Endothelial cell of umbilical vein (primary cell): Measurements from ENCODE around the gene NUP62. TPM values are rescaled to one million over a fixed set of nuclear protein-coding genes. Genes with fewer than 3 reads are reported as not detected.

Experiments used
- BruUV-seq: library from RNA; stranded (reverse); fragments of 400-500 nt; replicated peaks from 2 replicates; lab custom pipeline; 2021; lab: Mats Ljungman, UMichigan
- CTCF ChIA-PET: fragments of 300-600, 350-600 bp; sonication (Branson Sonifier 250); formaldehyde crosslinking; loops from one replicate; lab custom pipeline; 2021; ENCODE audit warnings: antibody characterized with exemption, inconsistent platforms; lab: Charles Lee
- POLR2A ChIA-PET: fragments of 300-600, 350-600 bp; sonication (Branson Sonifier 250); formaldehyde crosslinking; loops from one replicate; lab custom pipeline; 2021; ENCODE audit warnings: antibody characterized with exemption, inconsistent platforms; lab: Charles Lee
- DNase-seq: peaks from one replicate; pipeline ENCODE4 v3.0.0-alpha.2; 2011; ENCODE audit warnings: low read depth, low spot score
- FAIRE-seq: peaks from 2 replicates; lab custom pipeline; 2011; peaks lifted over from hg19 to GRCh38; lab: Jason Lieb, UNC
- H2AFZ ChIP-seq: 2 replicates; pipeline ENCODE4 v1.6.0; 2012; ENCODE audit warnings: low read depth, low read length, control low read depth, inconsistent platforms
- H3K27ac ChIP-seq: 2 replicates; pipeline ENCODE4 v1.5.1; 2011; ENCODE audit warnings: low read depth, mild to moderate bottlenecking, control low read depth, low read length, moderate library complexity; ENCODE audit not compliant: insufficient read depth
- H3K27me3 ChIP-seq, 2 experiments: 2 replicates each; pipeline versions ENCODE4 v1.6.0 to v1.6.1; 2011; ENCODE audit warnings: low read length in 2 of 2, mixed read lengths in 1 of 2; ENCODE audit not compliant: control insufficient read depth in 2 of 2, insufficient read depth in 2 of 2
- H3K36me3 ChIP-seq, 2 experiments: 2 replicates in 1 of 2; 3 replicates in 1 of 2; pipeline ENCODE4 v1.5.1; 2011; ENCODE audit warnings: low read length in 2 of 2, mild to moderate bottlenecking in 1 of 2, moderate library complexity in 1 of 2; ENCODE audit not compliant: control insufficient read depth in 2 of 2, insufficient read depth in 2 of 2; ENCODE audit errors: extremely low read depth in 1 of 2
- H3K4me1 ChIP-seq: 3 replicates; pipeline ENCODE4 v1.5.1; 2011; ENCODE audit warnings: mild to moderate bottlenecking, low read length; ENCODE audit not compliant: control insufficient read depth, insufficient read depth; ENCODE audit errors: extremely low read depth
- H3K4me2 ChIP-seq: 2 replicates; pipeline ENCODE4 v1.6.1; 2011; ENCODE audit warnings: low read length, control low read depth, mixed read lengths; ENCODE audit not compliant: insufficient read depth
- H3K4me3 ChIP-seq, 3 experiments: fragments of 200-600 bp in 1 of 3; sonication (generic), shearing (Covaris generic) in 1 of 3; replicated peaks in 1 of 3; 2 replicates each; pipeline ENCODE4 v1.5.1; 2011 to 2016; ENCODE audit warnings: control low read depth in 3 of 3, low read length in 3 of 3, mild to moderate bottlenecking in 2 of 3, inconsistent platforms in 1 of 3, low read depth in 1 of 3, moderate library complexity in 1 of 3; ENCODE audit not compliant: insufficient read depth in 1 of 3
- H3K79me2 ChIP-seq: 2 replicates; pipeline ENCODE4 v1.6.0; 2012; ENCODE audit warnings: low read length, inconsistent platforms; ENCODE audit not compliant: control insufficient read depth, insufficient read depth
- H3K9ac ChIP-seq: replicated peaks from 2 replicates; pipeline ENCODE3; 2011; ENCODE audit warnings: low read length, control low read depth; ENCODE audit not compliant: insufficient read depth; ENCODE audit errors: extremely low read depth
- H3K9me1 ChIP-seq: replicated peaks from 3 replicates; pipeline ENCODE4 v1.6.0; 2011; ENCODE audit warnings: mild to moderate bottlenecking, low read length; ENCODE audit not compliant: control insufficient read depth, insufficient read depth; ENCODE audit errors: extremely low read depth
- H3K9me3 ChIP-seq: replicated peaks from 2 replicates; pipeline ENCODE4 v1.5.1; 2012; ENCODE audit warnings: low read length, inconsistent platforms; ENCODE audit not compliant: control insufficient read depth, insufficient read depth
- H4K20me1 ChIP-seq: replicated peaks from 2 replicates; pipeline ENCODE3; 2011; ENCODE audit warnings: mild to moderate bottlenecking, low read length; ENCODE audit not compliant: control insufficient read depth, insufficient read depth; ENCODE audit errors: extremely low read depth
- EZH2 ChIP-seq: IDR thresholded peaks from 2 replicates; pipeline ENCODE4 v1.6.1; 2012; ENCODE audit warnings: borderline replicate concordance, low read depth, mild to moderate bottlenecking, moderate library complexity, low read length, inconsistent platforms; ENCODE audit not compliant: severe bottlenecking
- FOS ChIP-seq: IDR thresholded peaks from 2 replicates; pipeline ENCODE4 v1.6.1; 2011; ENCODE audit warnings: mild to moderate bottlenecking, low read length, moderate library complexity, borderline replicate concordance; ENCODE audit not compliant: insufficient read depth
- GATA2 ChIP-seq: IDR thresholded peaks from 2 replicates; pipeline ENCODE4 v1.7.0; 2011; ENCODE audit warnings: low read depth, mild to moderate bottlenecking, moderate library complexity, mixed read lengths, low read length; ENCODE audit not compliant: insufficient read length, insufficient read depth
- JUN ChIP-seq: IDR thresholded peaks from 2 replicates; pipeline ENCODE4 v1.6.1; 2011; ENCODE audit warnings: borderline replicate concordance, low read depth; ENCODE audit not compliant: insufficient read length, insufficient read depth
- MYC ChIP-seq: IDR thresholded peaks from one replicate; pipeline ENCODE4 v1.6.1; 2011; ENCODE audit warnings: mild to moderate bottlenecking, low read depth, low read length
- POLR2A ChIP-seq: IDR thresholded peaks from 2 replicates; pipeline ENCODE4 v1.6.1; 2012; ENCODE audit warnings: low read depth, mild to moderate bottlenecking, control low read depth, low read length
- POLR2AphosphoS5 ChIP-seq: IDR thresholded peaks from 2 replicates; pipeline ENCODE4 v1.6.1; 2012; ENCODE audit warnings: low read depth, mild to moderate bottlenecking, control low read depth, low read length, moderate library complexity; ENCODE audit not compliant: insufficient read depth
- dilution Hi-C: fragments of 300-500 bp; cut with MboI; formaldehyde crosslinking; loops from one replicate; pipeline ENCODE4 v1.15.0; 2019; ENCODE audit warnings: low sequenced_read_pairs; ENCODE audit not compliant: extremely low pct_ligation_motif_present
- intact Hi-C: fragments of 100-400 bp; cut with micrococcal nuclease; formaldehyde crosslinking; loops from one replicate; pipeline ENCODE4 v1.10.0; 2022
- polyA plus RNA-seq, 4 experiments: library from polyadenylated mRNA; depleted of rRNA in 3 of 4; stranded (reverse) in 3 of 4; unstranded in 1 of 4; fragments of >200 nt; gene quantifications; 2 replicates each; pipeline versions ENCODE4 v1.2.1 to v1.2.3, GENCODE V29; 2011 to 2012; ENCODE audit warnings: missing spikeins in 1 of 4
- total RNA-seq: library from RNA; stranded (reverse); gene quantifications from 2 replicates; pipeline ENCODE4 v1.2.3, GENCODE V29; 2021
- TF ChIP-seq, protein P1 (sequence below): IDR thresholded peaks from 2 replicates; pipeline ENCODE4 v1.6.1; 2011; ENCODE audit not compliant: insufficient read depth, insufficient read length
- TF ChIP-seq, protein P2 (sequence below), 2 donors: IDR thresholded peaks; 1 replicate in 1 of 2; 2 replicates in 1 of 2; pipeline ENCODE4 v1.5.1; 2011; ENCODE audit warnings: low read length in 2 of 2, mild to moderate bottlenecking in 2 of 2, moderate library complexity in 2 of 2, control low read depth in 1 of 2, inconsistent platforms in 1 of 2, low read depth in 1 of 2; ENCODE audit not compliant: insufficient read depth in 1 of 2; ENCODE audit errors: extremely low read depth in 1 of 2

Gene NUP62
- total and polyA plus RNA-seq, 2 donors (not counting 3 experiments of a cell fraction or from before 2014, with no cell fraction given): 32.0 to 93.7 TPM

DNA sequence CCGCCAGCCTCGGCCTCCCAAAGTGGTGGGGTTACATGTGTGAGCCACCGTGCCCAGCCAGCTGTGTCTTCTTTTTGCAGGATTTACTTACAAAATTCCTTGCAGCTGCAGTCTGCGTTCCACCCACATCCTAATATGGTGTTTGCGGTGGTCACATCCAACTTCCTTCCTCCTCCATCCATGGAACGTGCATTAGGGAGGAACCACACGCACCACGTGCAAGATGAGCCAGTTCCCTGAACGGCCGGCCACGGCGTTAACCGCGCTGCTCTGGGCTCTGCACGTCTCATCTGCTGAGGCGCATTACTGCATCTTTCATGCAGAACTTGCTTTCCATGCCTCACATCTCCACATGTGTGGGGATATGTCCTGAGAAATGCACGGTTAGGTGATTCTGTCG is 44.7 kb upstream of the NUP62 start:
- H3K36me3 ChIP-seq: no peaks in the 10 kb centered on the region
- no peaks in the 10 kb centered on the region for H4K20me1 ChIP-seq
- POLR2A ChIA-PET: no interaction called here
- dilution Hi-C loops (no loop called here), intact Hi-C loops (no loop called here)
- no peak overlapping the region for H3K4me3 ChIP-seq
- FAIRE-seq (no peak), DNase-seq (no peak)
- no peak overlapping the region for H3K9ac ChIP-seq
- H2AFZ ChIP-seq: no peak overlapping the region
- TF ChIP-seq GATA2 (no peak), FOS (no peak), MYC (no peak), JUN (no peak), EZH2 (no peak), POLR2AphosphoS5 (no peak), POLR2A (no peak)
- TF ChIP-seq, protein P1, sequence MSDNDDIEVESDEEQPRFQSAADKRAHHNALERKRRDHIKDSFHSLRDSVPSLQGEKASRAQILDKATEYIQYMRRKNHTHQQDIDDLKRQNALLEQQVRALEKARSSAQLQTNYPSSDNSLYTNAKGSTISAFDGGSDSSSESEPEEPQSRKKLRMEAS: no peak
- TF ChIP-seq, protein P2, sequence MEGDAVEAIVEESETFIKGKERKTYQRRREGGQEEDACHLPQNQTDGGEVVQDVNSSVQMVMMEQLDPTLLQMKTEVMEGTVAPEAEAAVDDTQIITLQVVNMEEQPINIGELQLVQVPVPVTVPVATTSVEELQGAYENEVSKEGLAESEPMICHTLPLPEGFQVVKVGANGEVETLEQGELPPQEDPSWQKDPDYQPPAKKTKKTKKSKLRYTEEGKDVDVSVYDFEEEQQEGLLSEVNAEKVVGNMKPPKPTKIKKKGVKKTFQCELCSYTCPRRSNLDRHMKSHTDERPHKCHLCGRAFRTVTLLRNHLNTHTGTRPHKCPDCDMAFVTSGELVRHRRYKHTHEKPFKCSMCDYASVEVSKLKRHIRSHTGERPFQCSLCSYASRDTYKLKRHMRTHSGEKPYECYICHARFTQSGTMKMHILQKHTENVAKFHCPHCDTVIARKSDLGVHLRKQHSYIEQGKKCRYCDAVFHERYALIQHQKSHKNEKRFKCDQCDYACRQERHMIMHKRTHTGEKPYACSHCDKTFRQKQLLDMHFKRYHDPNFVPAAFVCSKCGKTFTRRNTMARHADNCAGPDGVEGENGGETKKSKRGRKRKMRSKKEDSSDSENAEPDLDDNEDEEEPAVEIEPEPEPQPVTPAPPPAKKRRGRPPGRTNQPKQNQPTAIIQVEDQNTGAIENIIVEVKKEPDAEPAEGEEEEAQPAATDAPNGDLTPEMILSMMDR (IDR thresholded peaks at IDR 0.05; ENCODE audit: extremely low read depth in 1 of 2, insufficient read depth in 1 of 2, low read depth in 1 of 2, low read length in 2 of 2): no peak
- no peaks in the 10 kb centered on the region for H3K79me2 ChIP-seq
- H3K9me1 ChIP-seq: no peaks in the 10 kb centered on the region
- H3K27ac ChIP-seq: no peak overlapping the region
- H3K27me3 ChIP-seq: no peaks in the 10 kb centered on the region
- CTCF ChIA-PET: no interaction called here
- no peaks in the 10 kb centered on the region for H3K9me3 ChIP-seq
- no peaks in the 10 kb centered on the region for H3K4me1 ChIP-seq
- no peak overlapping the region for H3K4me2 ChIP-seq
- BruUV-seq: no TSS peak
